A673 (cell line): ENCODE measurements around the gene IQCE. TPM values are rescaled to one million over a fixed set of nuclear protein-coding genes. Genes with fewer than 3 reads are reported as not detected.

Experiments used
- BruUV-seq: library from RNA; stranded (reverse); fragments of 400-500 nt; replicated peaks from 2 replicates; lab custom pipeline; 2021; lab: Mats Ljungman, UMichigan
- CTCF ChIA-PET: fragments of 300-600 bp; sonication (Branson Sonifier 250); formaldehyde crosslinking; loops from one replicate; lab custom pipeline; 2022; ENCODE audit warnings: antibody characterized with exemption; lab: Charles Lee
- POLR2A ChIA-PET: fragments of 300-600 bp; sonication (Branson Sonifier 250); formaldehyde crosslinking; loops from one replicate; lab custom pipeline; 2022; ENCODE audit warnings: antibody characterized with exemption; ENCODE audit not compliant: low non-redundant PET; lab: Charles Lee
- DNase-seq: peaks from one replicate; pipeline ENCODE4 v3.0.0-alpha.2; 2015; ENCODE audit warnings: low spot score
- H3K27ac ChIP-seq: fragments of 200-600 bp; sonication (generic); 2 replicates; pipeline ENCODE4 v1.5.1; 2016; ENCODE audit warnings: mixed run types, low read depth, mild to moderate bottlenecking, mixed read lengths, antibody characterized with exemption, low read length; ENCODE audit not compliant: poor library complexity, severe bottlenecking
- H3K27me3 ChIP-seq: fragments of 200-600 bp; sonication (generic); replicated peaks from 2 replicates; pipeline ENCODE4 v1.6.1; 2017; ENCODE audit warnings: mixed run types, low read depth, mild to moderate bottlenecking, mixed read lengths, antibody characterized with exemption, low read length; ENCODE audit not compliant: insufficient read depth, poor library complexity
- H3K36me3 ChIP-seq: fragments of 200-600 bp; sonication (generic); 2 replicates; pipeline ENCODE4 v1.6.1; 2016; ENCODE audit warnings: mixed run types, mild to moderate bottlenecking, mixed read lengths, antibody characterized with exemption, low read length; ENCODE audit not compliant: insufficient read depth, poor library complexity, severe bottlenecking
- H3K4me1 ChIP-seq: fragments of 200-600 bp; sonication (generic); 2 replicates; pipeline ENCODE4 v1.6.1; 2017; ENCODE audit warnings: mixed run types, mild to moderate bottlenecking, mixed read lengths, antibody characterized with exemption, low read length; ENCODE audit not compliant: insufficient read depth, poor library complexity, severe bottlenecking
- H3K4me3 ChIP-seq: fragments of 200-600 bp; sonication (generic); 2 replicates; pipeline ENCODE4 v1.5.1; 2016; ENCODE audit warnings: low read depth, mixed run types, mild to moderate bottlenecking, mixed read lengths, low read length; ENCODE audit not compliant: poor library complexity, severe bottlenecking
- H3K9me3 ChIP-seq: fragments of 200-600 bp; sonication (generic); 2 replicates; pipeline ENCODE4 v1.6.1; 2016; ENCODE audit warnings: mixed run types, low read depth, mild to moderate bottlenecking, mixed read lengths, antibody characterized with exemption, low read length; ENCODE audit not compliant: poor library complexity, severe bottlenecking
- CTCF ChIP-seq: fragments of 300-800, 200-600 bp; sonication (generic); conservative IDR thresholded peaks from 2 replicates; pipeline ENCODE4 v1.5.1; 2017; ENCODE audit warnings: low read depth, mild to moderate bottlenecking, antibody characterized with exemption, low read length, moderate library complexity, mixed read lengths
- EZH2 ChIP-seq: fragments of 200-600 bp; sonication (generic); IDR thresholded peaks from 2 replicates; pipeline ENCODE4 v1.6.1; 2017; ENCODE audit warnings: borderline replicate concordance, low read depth, mild to moderate bottlenecking, mixed read lengths, antibody characterized with exemption, low read length; ENCODE audit not compliant: poor library complexity, severe bottlenecking
- intact Hi-C: fragments of 100-400 bp; cut with micrococcal nuclease; formaldehyde crosslinking; loops from one replicate; pipeline ENCODE4 v1.10.0; 2022; ENCODE audit not compliant: unreplicated experiment
- total RNA-seq: library from RNA; stranded (reverse); gene quantifications from 2 replicates; pipeline ENCODE4 v1.2.3, GENCODE V29; 2021

The IQCE gene
- total RNA-seq, 1 experiment from 2014 or later, result 35.4 TPM

- no peak overlapping the region for H3K4me3 ChIP-seq
- BruUV-seq, result no TSS peak
- DNase-seq, result no peak
- H3K27me3 ChIP-seq, result no peaks in the 10 kb centered on the region
- no peaks in the 10 kb centered on the region for H3K9me3 ChIP-seq
- no peaks in the 10 kb centered on the region for H3K36me3 ChIP-seq
- ChIA-PET POLR2A (no interaction called here), CTCF (no interaction called here)
- intact Hi-C loops, result no loop called here
- no peak for TF ChIP-seq EZH2
- TF ChIP-seq CTCF, result no peak
- H3K4me1 ChIP-seq, result peaks cover 32% of the 10 kb centered on the region
- no peak overlapping the region for H3K27ac ChIP-seq
These were observed 35.3 kb upstream of the IQCE start for GRCh38 chr7:2523461-2523936.

- no peak for DNase-seq
- no peak overlapping the region for H3K27ac ChIP-seq
- H3K4me3 ChIP-seq, result no peak overlapping the region
- H3K4me1 ChIP-seq, result peaks cover 27% of the 10 kb centered on the region
- TF ChIP-seq CTCF (no peak), EZH2 (no peak)
- H3K27me3 ChIP-seq, result no peaks in the 10 kb centered on the region
- ChIA-PET POLR2A (interaction anchor here (0.6 kb wide), 1 partner anchor 42 kb away, joined by 5 read pairs; no protein-coding TSS in a partner anchor), CTCF (no interaction called here)
- BruUV-seq, result no TSS peak
- intact Hi-C loops, result no loop called here
- H3K9me3 ChIP-seq, result no peaks in the 10 kb centered on the region
- H3K36me3 ChIP-seq, result no peaks in the 10 kb centered on the region
These were observed 34.6 kb upstream of the IQCE start for GRCh38 chr7:2523941-2524807.

GRCh38 chr7:2524808-2525657 is 33.7 kb upstream of the IQCE start:
- no TSS peak for BruUV-seq
- Histone ChIP-seq H3K27me3 (no peaks in the 10 kb centered on the region), H3K27ac (no peak overlapping the region), H3K36me3 (no peaks in the 10 kb centered on the region), H3K4me1 (peaks cover 27% of the 10 kb centered on the region), H3K9me3 (no peaks in the 10 kb centered on the region), H3K4me3 (no peak overlapping the region)
- no peak for DNase-seq
- ChIA-PET POLR2A (interaction anchor here (0.6 kb wide), 1 partner anchor 41 kb away, joined by 5 read pairs; no protein-coding TSS in a partner anchor), CTCF (no interaction called here)
- intact Hi-C loops, result no loop called here
- TF ChIP-seq EZH2 (no peak), CTCF (no peak)
